GM19324 (cell line): ENCODE results near the gene DDX27.
A peak's percentile ranks its signal among the peaks of the same experiment; 100 is the strongest.
"Not testable (repeated sequence)": the region's sequence is repeated elsewhere in the genome, so short reads cannot be mapped to it uniquely, and the experiment has no call there.

Experiments
- ATAC-seq: cut with Tn5 transposase; IDR thresholded peaks from one replicate; pipeline ENCODE4 v1.9.1; 2021; ENCODE audit warnings: mild to moderate bottlenecking, moderate library complexity; ENCODE audit not compliant: unreplicated experiment, low FRiP score

DDX27 gene

GRCh38 chr20:49219091-49219923 lies at the start of gene DDX27:
TSS of gene DDX27 (plus strand) at chr20:49219416. CDS start at chr20:49219449, 33 bp downstream.
- ATAC-seq: peak; percentile 91

- ATAC-seq: no peak
Measured at GRCh38 chr20:49169547-49169946, 49.7 kb upstream of the DDX27 start.

DNA sequence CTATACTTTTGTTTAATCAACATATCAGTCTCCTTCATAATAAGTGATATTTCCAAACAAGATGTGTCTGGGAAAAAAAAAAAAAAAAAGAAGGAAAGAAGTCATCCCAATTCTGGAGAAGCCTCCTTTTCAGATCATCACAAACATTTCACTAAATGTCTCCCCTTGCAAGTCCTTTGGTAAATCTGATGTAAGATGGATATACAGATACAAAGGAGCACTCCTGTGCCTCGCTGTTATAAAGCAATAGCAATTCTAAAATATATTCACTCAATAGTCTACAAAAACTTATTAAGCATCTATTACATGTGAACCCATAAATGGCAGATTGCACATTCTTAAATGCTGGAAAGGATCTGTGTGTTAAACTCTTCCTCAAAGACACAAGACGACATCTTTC lies 48.5 kb upstream of the DDX27 start:
- ATAC-seq: no peak

DNA sequence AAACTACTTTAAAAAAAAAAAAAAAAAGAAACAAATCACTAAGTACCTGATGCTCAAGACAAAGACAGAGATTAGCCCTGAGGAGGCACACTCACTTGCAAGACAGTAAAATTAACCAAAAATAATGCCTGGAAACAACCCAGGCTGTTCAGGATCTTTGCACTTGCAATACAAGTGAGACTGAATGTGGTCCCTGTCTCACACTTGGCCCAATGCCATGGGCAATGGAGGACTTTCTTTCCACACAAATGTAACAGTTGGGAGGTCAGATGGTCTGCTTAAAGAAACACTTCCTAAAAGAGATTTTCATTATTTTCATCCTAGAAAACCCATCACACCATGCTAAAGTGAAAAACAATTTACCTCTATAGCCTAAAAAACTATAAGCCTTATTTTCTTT lies 47.3 kb upstream of the DDX27 start:
- ATAC-seq: no peak

DNA sequence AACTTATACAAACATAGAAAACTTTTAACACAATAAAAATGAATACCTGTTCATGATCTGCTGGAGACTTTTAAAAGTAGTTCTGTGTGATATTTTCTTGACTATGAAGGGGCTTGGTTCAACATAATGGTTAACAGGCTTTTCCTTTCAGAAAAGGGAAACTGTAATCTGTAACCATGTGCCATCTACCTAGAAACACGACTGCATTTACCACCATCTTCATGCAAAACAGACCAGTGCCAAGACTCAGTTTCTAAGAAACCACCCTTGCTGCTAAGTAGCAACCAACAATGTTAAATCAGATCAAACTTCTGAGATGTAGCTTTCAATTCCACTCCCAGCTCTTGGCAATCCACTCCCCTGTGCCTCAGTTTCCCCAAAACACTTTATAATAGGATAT lies 46.8 kb upstream of the DDX27 start:
- ATAC-seq: no peak

DNA sequence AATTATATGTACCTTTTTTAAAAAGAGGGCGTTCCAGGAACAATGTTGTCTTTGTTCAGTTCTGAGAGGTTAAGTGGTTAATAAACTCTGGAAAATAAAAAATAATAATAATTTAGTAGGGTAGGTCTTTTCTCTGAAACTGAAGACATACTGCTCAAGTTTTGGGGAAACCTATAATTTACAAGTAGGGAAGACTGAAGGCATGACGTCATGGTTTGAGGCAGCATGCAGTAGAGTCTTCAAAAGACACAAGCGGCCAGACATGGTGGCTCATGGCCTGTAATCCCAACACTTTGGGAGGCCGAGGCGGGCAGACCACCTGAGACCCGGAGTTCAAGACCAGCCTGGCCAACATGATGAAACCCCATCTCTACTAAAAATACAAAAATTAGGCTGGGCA lies 45.0 kb upstream of the DDX27 start:
- no peak for ATAC-seq

GRCh38 chr20:49179368-49180277 lies 39.6 kb upstream of the DDX27 start:
- ATAC-seq: no peak

DNA sequence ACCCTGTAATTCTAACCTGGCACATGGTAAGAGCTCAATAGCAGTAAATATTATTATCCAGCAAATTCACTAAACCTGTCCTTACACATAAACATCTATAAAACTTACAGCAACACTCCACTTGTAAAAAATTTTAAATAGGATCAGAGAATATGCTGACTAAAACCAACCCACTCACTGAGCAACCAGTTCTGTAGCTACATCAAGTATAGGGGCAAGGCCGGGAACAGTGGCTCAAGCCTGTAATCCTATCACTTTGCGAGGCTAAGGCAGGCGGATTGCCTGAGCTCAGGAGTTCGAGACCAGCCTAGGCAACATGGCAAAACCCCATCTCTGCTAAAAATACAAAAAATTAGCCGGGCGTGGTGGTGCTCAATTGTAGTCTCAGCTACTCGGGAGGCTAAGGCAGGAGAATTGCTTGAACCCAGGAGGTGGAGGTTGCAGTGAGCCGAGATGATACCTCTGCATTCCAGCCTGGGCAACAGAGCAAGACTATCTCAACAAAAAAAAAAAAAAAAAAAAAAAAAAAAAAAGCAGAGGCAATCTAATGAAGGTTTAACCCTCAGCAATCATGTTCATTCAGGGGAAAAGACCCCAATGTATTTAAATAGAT lies 37.8 kb upstream of the DDX27 start:
- no peak for ATAC-seq

DNA sequence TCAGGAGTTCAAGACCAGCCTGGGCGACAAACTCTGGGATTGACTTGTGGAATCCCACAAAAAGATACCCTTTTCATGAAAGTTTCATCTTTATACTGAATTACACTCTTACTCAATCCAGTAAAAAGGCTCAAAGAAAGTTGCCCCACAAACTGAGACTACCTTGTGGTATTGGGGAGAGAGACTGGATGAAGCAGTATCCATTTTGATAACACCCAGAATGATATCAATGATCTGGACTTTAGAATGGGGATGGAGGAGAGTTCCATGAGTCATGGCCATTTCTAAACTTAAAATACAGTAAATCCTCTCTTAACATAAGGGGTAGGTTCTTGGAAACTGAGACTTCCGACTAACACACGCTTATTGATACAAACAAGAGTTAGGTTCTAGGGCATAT lies 35.8 kb upstream of the DDX27 start:
- ATAC-seq: no peak

DNA sequence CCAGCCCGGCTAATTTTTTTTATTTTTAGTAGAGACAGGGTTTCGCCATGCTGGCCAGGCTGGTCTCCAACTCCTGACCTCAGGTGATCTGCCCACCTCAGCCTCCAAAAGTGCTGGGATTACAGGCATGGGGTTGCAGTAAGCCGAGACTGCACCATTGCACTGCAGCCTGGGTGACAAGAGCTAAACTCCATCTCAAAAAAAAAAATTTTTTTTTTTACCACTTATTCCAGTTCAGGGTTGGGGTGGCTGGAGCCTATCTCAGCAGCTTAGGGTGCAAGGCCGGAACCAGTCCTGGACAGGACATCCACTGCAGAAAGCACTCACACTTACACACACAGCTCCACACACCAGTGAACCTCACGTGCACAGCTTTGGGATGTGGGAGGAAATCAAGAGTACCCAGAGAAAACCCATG lies 35.1 kb upstream of the DDX27 start:
- not testable (repeated sequence) for ATAC-seq

- no peak for ATAC-seq
Measured at GRCh38 chr20:49184691-49185070, 34.5 kb upstream of the DDX27 start.

GRCh38 chr20:49185071-49185761 lies 34.0 kb upstream of the DDX27 start:
- no peak for ATAC-seq

DNA sequence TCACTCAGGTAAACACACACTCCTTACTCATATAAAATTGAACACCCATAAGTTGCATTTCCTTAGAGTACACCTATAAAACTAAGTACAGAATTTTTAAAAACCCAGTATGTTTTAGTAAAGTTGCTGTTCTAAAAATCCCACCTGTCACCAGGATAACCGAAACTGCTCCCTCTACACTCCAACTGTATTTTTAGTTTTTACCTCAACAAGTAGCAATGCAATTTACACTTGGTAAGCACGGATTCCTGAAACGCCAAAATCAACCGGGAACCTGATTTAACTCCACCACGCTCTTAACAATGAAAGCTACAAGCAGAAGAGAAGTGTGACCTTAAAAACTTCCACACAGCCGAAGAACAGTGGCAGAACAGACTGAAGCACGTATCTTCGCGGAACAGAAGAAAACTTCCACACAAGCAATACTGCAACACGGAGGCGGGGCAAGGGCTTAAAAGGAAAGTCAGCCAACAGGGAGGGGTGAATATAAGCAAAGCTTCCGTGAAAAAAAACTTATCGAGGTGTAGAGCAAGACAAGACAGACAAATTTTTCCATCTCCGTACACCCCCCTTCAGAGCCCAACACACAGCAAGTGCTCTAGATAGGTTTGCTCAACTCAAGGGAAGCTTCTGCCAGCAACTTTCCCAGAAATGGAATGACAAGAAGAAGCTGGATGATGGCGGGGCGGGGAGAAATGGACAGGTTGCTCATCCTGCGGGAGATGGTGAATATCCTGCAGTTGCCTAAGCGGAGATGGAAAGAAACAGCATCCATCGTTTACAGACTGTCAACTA lies 32.5 kb upstream of the DDX27 start:
- no peak for ATAC-seq

DNA sequence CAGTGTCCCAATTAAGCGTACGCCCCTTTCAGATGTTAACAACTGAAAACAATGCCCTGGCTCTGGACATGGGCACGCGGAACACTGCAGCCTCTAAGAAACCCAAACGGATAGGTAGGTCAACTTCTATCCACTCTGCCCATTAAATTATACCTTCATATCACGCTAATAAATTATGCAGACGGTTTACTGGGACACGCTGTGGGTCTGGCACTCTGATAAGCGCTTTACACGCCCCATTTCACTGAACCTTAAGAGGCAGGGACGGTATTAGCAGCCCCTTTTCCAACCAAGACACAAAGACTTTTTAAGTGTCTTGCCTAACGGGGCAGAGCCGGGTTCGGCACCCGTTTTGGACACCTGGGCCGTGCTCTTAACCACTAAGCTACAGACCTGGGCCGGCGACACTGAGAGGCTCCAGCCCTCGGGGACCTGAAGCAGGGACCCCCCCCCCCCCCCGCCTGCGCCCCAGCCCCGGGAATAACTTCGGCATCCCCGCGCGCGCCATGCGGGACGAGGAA lies 31.8 kb upstream of the DDX27 start:
- ATAC-seq: peak; percentile 3

- ATAC-seq: peak; percentile 90
Measured at GRCh38 chr20:49187851-49188641, 31.2 kb upstream of the DDX27 start, which contains the start of gene STAU1. TSS of gene STAU1 (minus strand) at chr20:49188334. CDS start at chr20:49166201, 22,133 bp downstream.

DNA sequence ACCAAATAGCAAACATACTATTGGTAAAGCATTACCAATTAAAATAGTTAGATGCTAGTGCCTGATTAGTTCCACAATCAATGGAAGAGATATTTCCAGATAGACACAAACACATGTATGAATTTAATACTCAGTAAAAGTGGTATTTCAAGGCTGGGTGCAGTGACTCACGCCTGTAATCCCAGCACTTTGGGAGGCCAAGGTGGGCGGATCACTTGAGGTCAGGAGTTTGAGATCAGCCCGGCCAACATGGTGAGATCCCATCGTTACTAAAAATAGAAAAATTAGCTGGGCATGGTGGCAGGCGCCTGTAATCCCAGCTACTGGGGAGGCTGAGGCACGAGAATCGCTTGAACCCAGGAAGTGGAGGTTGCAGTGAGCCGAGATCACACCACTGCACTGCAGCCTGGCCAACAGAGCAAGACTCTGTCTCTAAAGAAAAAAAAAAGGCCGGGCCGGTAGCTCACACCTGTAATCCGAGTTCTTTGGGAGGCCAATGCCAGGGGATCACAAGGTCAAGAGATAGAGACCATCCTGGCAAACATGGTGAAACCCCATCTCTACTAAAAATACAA lies 26.2 kb upstream of the DDX27 start:
- not testable (repeated sequence) for ATAC-seq

DNA sequence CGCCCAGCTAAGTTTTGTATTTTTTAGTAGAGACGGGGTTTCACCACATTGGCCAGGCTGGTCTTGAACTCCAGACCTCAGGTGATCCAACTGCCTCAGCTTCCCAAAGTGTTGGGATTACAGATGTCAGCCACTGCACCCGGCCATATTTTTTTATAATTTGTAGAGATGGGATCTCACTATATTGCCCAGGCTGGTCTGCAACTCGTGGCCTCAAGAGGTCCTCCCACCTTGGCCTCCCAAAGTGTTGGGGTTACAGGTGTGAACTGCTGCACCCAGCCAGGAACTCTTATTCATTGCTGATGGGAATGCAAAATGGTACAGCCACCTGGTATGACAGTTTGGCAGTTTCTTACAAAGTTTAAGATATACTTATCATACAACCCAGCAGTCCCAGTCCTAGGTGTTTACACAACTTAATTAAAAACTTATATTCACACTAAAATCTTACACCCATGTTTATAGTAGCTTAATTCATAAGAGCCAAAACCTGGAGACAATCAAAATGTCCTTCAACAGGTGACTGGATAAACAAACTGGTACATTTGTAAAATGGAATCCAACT lies 19.4 kb upstream of the DDX27 start:
- ATAC-seq: no peak

GRCh38 chr20:49203011-49203410 lies 16.2 kb upstream of the DDX27 start:
- no peak for ATAC-seq
